Measurements from ENCODE around the gene ZNF165. TPM values are rescaled to one million over a fixed set of nuclear protein-coding genes. Genes with fewer than 3 reads are reported as not detected.

ZNF165 gene
- total and polyA plus RNA-seq, 2 of the 13 experiments (the other 11 are each of a cell fraction or from before 2014, with no cell fraction given): 0.58 to 8.6 TPM

GRCh38 chr6:28104392-28105244, 24.2 kb downstream of the ZNF165 start (continued):
- TF ChIP-seq ARID2 (CRISPR knock-in tag; IDR thresholded peaks at IDR 0.05; ENCODE audit: borderline replicate concordance) (0 out of 2 replicates have a peak, but pooled peaks have one; percentile 50), ZNF143 (CRISPR knock-in tag; IDR thresholded peaks at IDR 0.05) (peak; percentile 61; the same call in 1 of the 2 replicates), TBP (CRISPR knock-in tag; IDR thresholded peaks at IDR 0.05) (peak; percentile 65; the same call in 1 of the 2 replicates), ZNF17 (CRISPR knock-in tag; IDR thresholded peaks at IDR 0.05) (no peak), RCOR2 (CRISPR knock-in tag; IDR thresholded peaks at IDR 0.05) (0 out of 2 replicates have a peak, but pooled peaks have one; percentile 14), TGIF2 (CRISPR knock-in tag; IDR thresholded peaks at IDR 0.05) (peak; percentile 78; the same call in 1 of the 2 replicates), ZNF780A (CRISPR knock-in tag; IDR thresholded peaks at IDR 0.05) (no peak), ZMAT3 (CRISPR knock-in tag; conservative IDR thresholded peaks at IDR 0.05) (peak; percentile 31; the same call in 1 of the 2 replicates), YY1 (IDR thresholded peaks at IDR 0.05; ENCODE audit: insufficient read depth, insufficient replicate concordance, low read depth, low read length) (peak; percentile 75), SUZ12 (IDR thresholded peaks at IDR 0.05; ENCODE audit: low read depth, low read length) (no peak), POLR2AphosphoS2 (IDR thresholded peaks at IDR 0.05; ENCODE audit: low read depth, low read length) (no peak), HCFC1 (IDR thresholded peaks at IDR 0.05; ENCODE audit: low read depth, low read length) (0 out of 2 replicates have a peak, but pooled peaks have one; percentile 31), NCOR1 (IDR thresholded peaks at IDR 0.05; ENCODE audit: borderline replicate concordance, low read length) (no peak), ZNF33B (CRISPR knock-in tag; IDR thresholded peaks at IDR 0.05) (peak; percentile 91), SNAPC2 (CRISPR knock-in tag; IDR thresholded peaks at IDR 0.05) (no peak), GATA4 (IDR thresholded peaks at IDR 0.05; ENCODE audit: borderline replicate concordance, low read depth) (peak; percentile 80), ZNF569 (CRISPR knock-in tag; IDR thresholded peaks at IDR 0.05; ENCODE audit: borderline replicate concordance) (no peak), SKI (IDR thresholded peaks at IDR 0.05; ENCODE audit: partially characterized antibody) (no peak), YEATS2 (CRISPR knock-in tag; IDR thresholded peaks at IDR 0.05; ENCODE audit: borderline replicate concordance) (peak; percentile 91), FOXM1 (CRISPR knock-in tag; IDR thresholded peaks at IDR 0.05) (no peak), ZNF646 (CRISPR knock-in tag; IDR thresholded peaks at IDR 0.05) (no peak), ZNF160 (CRISPR knock-in tag; IDR thresholded peaks at IDR 0.05) (peak; percentile 89), SP4 (CRISPR knock-in tag; IDR thresholded peaks at IDR 0.05) (peak; percentile 76)

Measured in HepG2 (cell line).